ENCODE results near the gene WNT9A.

GRCh38 chr1:227880342-227880924 lies 67.3 kb downstream of the WNT9A start:
- TF ChIP-seq CTCF (IDR thresholded peaks at IDR 0.05) = no peak
- no peak for TF ChIP-seq POLR2A (IDR thresholded peaks at IDR 0.05)
